Natural killer cell (primary cell): Measurements from ENCODE around the gene BICC1. TPM values are rescaled to one million over a fixed set of nuclear protein-coding genes. Genes with fewer than 3 reads are reported as not detected.

Source experiments
- ATAC-seq, 3 donors: fragments of 150-1000 bp in 2 of 3; fragments of 200-7000 bp in 1 of 3; cut with Tn5 transposase; 1 replicate in 1 of 3; 2 replicates in 2 of 3; pipeline ENCODE4 v1.10.0; 2021; ENCODE audit warnings: mild to moderate bottlenecking in 2 of 3, moderate library complexity in 2 of 3
- DNase-seq, 2 donors: peaks; one replicate each; pipeline versions ENCODE4 v3.0.0 to v3.0.0-alpha.2; 2013 to 2021; ENCODE audit warnings: mixed read lengths in 1 of 2
- H3K27ac ChIP-seq: one replicate; pipeline ENCODE4 v1.5.1; 2013; ENCODE audit warnings: mild to moderate bottlenecking, low read length
- H3K27me3 ChIP-seq: one replicate; pipeline ENCODE4 v1.6.1; 2013; ENCODE audit warnings: low read length; ENCODE audit not compliant: control insufficient read depth, insufficient read depth
- H3K36me3 ChIP-seq: one replicate; pipeline ENCODE4 v1.6.1; 2013; ENCODE audit warnings: low read length; ENCODE audit not compliant: control insufficient read depth, insufficient read depth
- H3K4me1 ChIP-seq: one replicate; pipeline ENCODE4 v1.6.1; 2013; ENCODE audit warnings: low read length; ENCODE audit not compliant: control insufficient read depth, insufficient read depth
- H3K4me3 ChIP-seq: one replicate; pipeline ENCODE4 v1.5.1; 2013; ENCODE audit warnings: low read length
- H3K9me3 ChIP-seq: one replicate; pipeline ENCODE4 v1.6.1; 2013; ENCODE audit warnings: low read length; ENCODE audit not compliant: control insufficient read depth, insufficient read depth
- H3K27ac Mint-ChIP-seq, 2 donors: one replicate each; pipeline ENCODE4 v1.8.0; 2022; ENCODE audit warnings: mild to moderate bottlenecking in 2 of 2, mixed read lengths in 2 of 2, moderate library complexity in 1 of 2
- H3K27me3 Mint-ChIP-seq, 2 donors: one replicate each; pipeline ENCODE4 v1.8.0; 2022; ENCODE audit warnings: low read depth in 2 of 2, mixed read lengths in 2 of 2
- H3K36me3 Mint-ChIP-seq: one replicate; pipeline ENCODE4 v1.8.0; 2022; ENCODE audit warnings: mixed read lengths
- H3K4me1 Mint-ChIP-seq, 2 donors: one replicate each; pipeline ENCODE4 v1.8.0; 2022; ENCODE audit warnings: mixed read lengths in 2 of 2
- H3K4me3 Mint-ChIP-seq: one replicate; pipeline ENCODE4 v1.8.0; 2022; ENCODE audit warnings: mild to moderate bottlenecking, moderate library complexity, mixed read lengths
- H3K9me3 Mint-ChIP-seq, 2 donors: one replicate each; pipeline ENCODE4 v1.8.0; 2022; ENCODE audit warnings: mixed read lengths in 2 of 2
- WGBS: methylation state at CpG from one replicate; pipeline ENCODE4 v1.1.7; 2013; ENCODE audit warnings: missing lambda C conversion rate; ENCODE audit not compliant: insufficient coverage; 5-methylcytosine and 5-hydroxymethylcytosine counted together
- intact Hi-C: fragments of 100-400 bp; cut with micrococcal nuclease; formaldehyde crosslinking; loops from one replicate; pipeline ENCODE4 v1.14.2; 2022
- total RNA-seq, 4 donors: library from RNA; stranded (reverse); fragments of 120-200 nt in 1 of 4; gene quantifications; one replicate each; pipeline versions ENCODE4 v1.2.3 to v1.2.4, GENCODE V29; 2013 to 2022
- TF ChIP-seq, protein P1 (sequence below): fragments of 200-600 bp; IDR thresholded peaks from one replicate; pipeline ENCODE4 v1.8.0; 2022; ENCODE audit warnings: antibody characterized with exemption

Gene BICC1
- total RNA-seq, 3 donors from 2014 or later (not counting 1 experiment from before 2014, with no cell fraction given), result 0.14 TPM; not detected in 2

DNA sequence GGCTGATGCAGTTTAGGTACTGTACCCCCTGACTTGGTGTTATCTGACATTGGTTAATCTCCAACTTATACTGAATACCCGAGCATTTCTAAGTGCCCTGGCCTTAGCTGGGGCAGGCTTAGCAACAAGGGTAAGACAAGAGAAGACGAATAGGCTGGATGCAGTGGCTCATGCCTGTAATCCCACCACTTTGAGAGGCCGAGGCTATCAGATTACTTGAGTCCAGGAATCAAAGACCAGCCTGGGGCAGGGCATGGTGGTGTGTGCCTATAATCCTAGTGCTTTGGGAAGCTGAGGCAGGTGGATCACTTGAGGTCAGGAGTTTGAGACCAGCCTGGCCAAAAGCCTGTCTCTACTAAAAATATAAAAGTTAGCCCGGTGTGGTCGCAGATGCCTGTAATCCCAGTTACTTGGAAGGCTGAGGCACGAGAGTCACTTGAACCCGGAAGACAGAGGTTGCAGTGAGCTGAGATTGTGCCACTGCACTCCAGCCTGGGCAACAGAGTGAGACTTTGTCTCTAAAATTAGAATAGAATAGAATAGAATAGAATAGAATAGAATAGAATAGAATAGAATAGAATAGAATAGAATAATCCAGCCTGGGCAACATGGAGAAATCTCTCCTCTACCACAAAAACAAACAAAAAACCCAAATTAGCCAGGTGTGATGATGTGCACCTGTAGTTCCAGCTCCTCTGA lies 108.9 kb downstream of the BICC1 start:
- Mint-ChIP-seq H3K27ac (no peak overlapping the region), H3K36me3 (no peaks in the 10 kb centered on the region), H3K27me3 (no peaks in the 10 kb centered on the region), H3K4me1 (no peaks in the 10 kb centered on the region), H3K9me3 (peaks cover 0 to 5% of the 10 kb centered on the region in 2 donors), H3K4me3 (no peak overlapping the region)
- Histone ChIP-seq H3K9me3 (no peaks in the 10 kb centered on the region), H3K4me1 (no peaks in the 10 kb centered on the region), H3K36me3 (no peaks in the 10 kb centered on the region), H3K4me3 (no peak overlapping the region), H3K27ac (no peak overlapping the region), H3K27me3 (no peaks in the 10 kb centered on the region)
- TF ChIP-seq, protein P1, sequence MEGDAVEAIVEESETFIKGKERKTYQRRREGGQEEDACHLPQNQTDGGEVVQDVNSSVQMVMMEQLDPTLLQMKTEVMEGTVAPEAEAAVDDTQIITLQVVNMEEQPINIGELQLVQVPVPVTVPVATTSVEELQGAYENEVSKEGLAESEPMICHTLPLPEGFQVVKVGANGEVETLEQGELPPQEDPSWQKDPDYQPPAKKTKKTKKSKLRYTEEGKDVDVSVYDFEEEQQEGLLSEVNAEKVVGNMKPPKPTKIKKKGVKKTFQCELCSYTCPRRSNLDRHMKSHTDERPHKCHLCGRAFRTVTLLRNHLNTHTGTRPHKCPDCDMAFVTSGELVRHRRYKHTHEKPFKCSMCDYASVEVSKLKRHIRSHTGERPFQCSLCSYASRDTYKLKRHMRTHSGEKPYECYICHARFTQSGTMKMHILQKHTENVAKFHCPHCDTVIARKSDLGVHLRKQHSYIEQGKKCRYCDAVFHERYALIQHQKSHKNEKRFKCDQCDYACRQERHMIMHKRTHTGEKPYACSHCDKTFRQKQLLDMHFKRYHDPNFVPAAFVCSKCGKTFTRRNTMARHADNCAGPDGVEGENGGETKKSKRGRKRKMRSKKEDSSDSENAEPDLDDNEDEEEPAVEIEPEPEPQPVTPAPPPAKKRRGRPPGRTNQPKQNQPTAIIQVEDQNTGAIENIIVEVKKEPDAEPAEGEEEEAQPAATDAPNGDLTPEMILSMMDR, result no peak
- DNase-seq (no peak), ATAC-seq (no peak)
- intact Hi-C loops, result no loop called here
- WGBS, result 92% methylated on average over 7 of the region's 7 CpGs

DNA sequence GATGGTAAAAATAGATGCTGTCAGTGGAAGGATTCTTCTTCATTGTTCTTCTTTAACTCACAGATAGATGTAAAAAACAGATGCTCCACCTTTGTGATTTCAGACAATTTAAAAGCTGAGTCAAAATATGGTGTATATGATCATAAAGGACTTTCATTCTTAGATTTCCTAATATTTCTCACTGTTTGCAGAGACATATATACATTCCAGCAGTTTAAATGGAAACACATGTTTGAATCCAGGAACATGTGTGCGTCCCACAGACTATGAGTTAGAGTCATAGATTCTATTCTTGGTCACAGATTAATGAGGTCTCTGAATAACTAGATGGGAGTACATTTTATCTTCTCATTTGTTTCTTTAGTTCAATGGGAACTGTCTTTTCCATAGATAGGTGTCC lies 109.6 kb downstream of the BICC1 start:
- no CpG with 5 or more reads among the region's 1 CpG for WGBS
- DNase-seq (no peak), ATAC-seq (no peak)
- no peaks in the 10 kb centered on the region for H3K4me1 ChIP-seq
- Mint-ChIP-seq H3K27me3 (no peaks in the 10 kb centered on the region), H3K4me3 (no peak overlapping the region), H3K4me1 (no peaks in the 10 kb centered on the region), H3K27ac (no peak overlapping the region), H3K9me3 (peaks cover 0 to 5% of the 10 kb centered on the region in 2 donors), H3K36me3 (no peaks in the 10 kb centered on the region)
- no peaks in the 10 kb centered on the region for H3K9me3 ChIP-seq
- TF ChIP-seq, protein P1, result no peak
- intact Hi-C loops, result no loop called here
- H3K36me3 ChIP-seq, result no peaks in the 10 kb centered on the region
- no peak overlapping the region for H3K4me3 ChIP-seq
- H3K27me3 ChIP-seq, result no peaks in the 10 kb centered on the region
- H3K27ac ChIP-seq, result no peak overlapping the region

DNA sequence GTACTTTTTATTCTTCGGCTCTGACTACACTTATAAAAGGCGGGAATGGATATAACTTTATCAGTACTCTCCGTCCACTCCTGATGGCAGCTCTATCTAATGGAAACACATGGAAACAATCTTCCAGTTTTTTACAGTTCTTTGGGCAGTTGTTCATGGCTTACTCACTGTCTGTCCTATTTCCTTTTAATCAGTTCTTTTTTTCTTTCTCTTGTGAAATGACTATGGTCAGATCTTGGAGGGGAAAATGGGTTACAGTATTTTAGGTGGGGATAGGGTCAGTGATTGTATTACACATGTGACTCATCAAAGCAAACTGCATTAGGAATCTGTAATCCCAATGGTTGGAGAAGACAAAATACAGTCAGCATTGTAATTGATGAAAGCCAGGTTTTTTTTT lies 112.4 kb downstream of the BICC1 start:
- H3K4me1 Mint-ChIP-seq, result no peaks in the 10 kb centered on the region
- WGBS, result 81% methylated on average over 3 of the region's 3 CpGs
- intact Hi-C loops, result no loop called here
- no peaks in the 10 kb centered on the region for H3K27me3 Mint-ChIP-seq
- H3K9me3 ChIP-seq, result no peaks in the 10 kb centered on the region
- no peak overlapping the region for H3K27ac ChIP-seq
- no peak overlapping the region for H3K4me3 Mint-ChIP-seq
- no peaks in the 10 kb centered on the region for H3K27me3 ChIP-seq
- TF ChIP-seq, protein P1, result no peak
- peaks cover 2 to 5% of the 10 kb centered on the region in 2 donors for H3K9me3 Mint-ChIP-seq
- no peak overlapping the region for H3K4me3 ChIP-seq
- ATAC-seq (no peak), DNase-seq (no peak)
- H3K27ac Mint-ChIP-seq, result no peak overlapping the region
- no peaks in the 10 kb centered on the region for H3K4me1 ChIP-seq
- no peaks in the 10 kb centered on the region for H3K36me3 ChIP-seq
- H3K36me3 Mint-ChIP-seq, result no peaks in the 10 kb centered on the region

DNA sequence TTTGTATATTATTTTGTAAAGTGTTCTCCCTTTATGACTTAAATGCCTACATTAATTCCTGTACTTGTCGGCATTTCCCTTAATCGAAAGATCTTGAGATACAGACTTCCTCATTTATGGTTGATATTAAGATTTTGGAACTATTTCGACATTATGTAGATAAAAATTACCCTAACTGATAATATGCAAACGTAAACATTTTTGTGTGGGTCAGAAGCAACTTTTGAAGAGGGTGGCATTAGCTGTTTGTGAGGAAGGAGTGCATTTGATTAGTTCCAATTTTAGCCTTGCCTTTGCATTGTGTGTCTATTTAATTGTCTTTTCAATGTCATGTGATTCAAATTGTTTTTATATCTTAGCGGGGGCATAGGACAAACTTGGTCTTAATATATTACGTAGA lies 114.7 kb downstream of the BICC1 start:
- ATAC-seq (no peak), DNase-seq (no peak)
- intact Hi-C loops, result no loop called here
- TF ChIP-seq, protein P1, result no peak
- Histone ChIP-seq H3K4me3 (no peak overlapping the region), H3K27me3 (no peaks in the 10 kb centered on the region), H3K4me1 (no peaks in the 10 kb centered on the region), H3K9me3 (no peaks in the 10 kb centered on the region), H3K27ac (no peak overlapping the region), H3K36me3 (no peaks in the 10 kb centered on the region)
- Mint-ChIP-seq H3K27me3 (no peaks in the 10 kb centered on the region), H3K4me3 (no peak overlapping the region), H3K4me1 (no peaks in the 10 kb centered on the region), H3K27ac (no peak overlapping the region), H3K36me3 (no peaks in the 10 kb centered on the region), H3K9me3 (peaks cover 2 to 6% of the 10 kb centered on the region in 2 donors)
- WGBS, result no CpG with 5 or more reads among the region's 6 CpGs
